GM12891 (cell line): Measurements from ENCODE around the gene PLSCR3.

ENCODE experiments used
- POLR2A ChIP-seq: IDR thresholded peaks from 2 replicates; pipeline ENCODE4 v1.6.1; 2011; ENCODE audit warnings: low read depth, low read length, control low read depth
- POLR2AphosphoS5 ChIP-seq: IDR thresholded peaks from 2 replicates; pipeline ENCODE4 v1.6.1; 2011; ENCODE audit warnings: low read depth, low read length, control low read depth

DNA sequence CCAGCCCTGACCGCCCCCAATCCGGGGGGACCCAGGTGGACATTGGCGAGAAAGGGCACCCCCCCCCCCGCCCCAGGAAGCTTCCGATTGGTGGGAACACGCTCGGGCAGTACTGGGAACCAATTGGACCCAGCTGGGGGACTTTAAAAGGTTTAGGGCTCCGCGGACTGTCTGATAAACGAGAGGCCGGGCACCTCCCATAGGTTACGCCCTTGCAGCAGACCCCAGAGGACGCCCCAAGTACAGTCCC, 9.3 kb upstream of the PLSCR3 start:
- TF ChIP-seq POLR2A (no peak), POLR2AphosphoS5 (no peak)
